CD4-positive, alpha-beta T cell treated with Interleukin-6 for 4 hours (primary cell): ENCODE measurements around the gene PNPLA1.

ENCODE experiments used
- DNase-seq: peaks from one replicate; pipeline ENCODE4 v3.0.0-alpha.2; 2020; ENCODE audit warnings: mixed read lengths

PNPLA1 gene

DNA sequence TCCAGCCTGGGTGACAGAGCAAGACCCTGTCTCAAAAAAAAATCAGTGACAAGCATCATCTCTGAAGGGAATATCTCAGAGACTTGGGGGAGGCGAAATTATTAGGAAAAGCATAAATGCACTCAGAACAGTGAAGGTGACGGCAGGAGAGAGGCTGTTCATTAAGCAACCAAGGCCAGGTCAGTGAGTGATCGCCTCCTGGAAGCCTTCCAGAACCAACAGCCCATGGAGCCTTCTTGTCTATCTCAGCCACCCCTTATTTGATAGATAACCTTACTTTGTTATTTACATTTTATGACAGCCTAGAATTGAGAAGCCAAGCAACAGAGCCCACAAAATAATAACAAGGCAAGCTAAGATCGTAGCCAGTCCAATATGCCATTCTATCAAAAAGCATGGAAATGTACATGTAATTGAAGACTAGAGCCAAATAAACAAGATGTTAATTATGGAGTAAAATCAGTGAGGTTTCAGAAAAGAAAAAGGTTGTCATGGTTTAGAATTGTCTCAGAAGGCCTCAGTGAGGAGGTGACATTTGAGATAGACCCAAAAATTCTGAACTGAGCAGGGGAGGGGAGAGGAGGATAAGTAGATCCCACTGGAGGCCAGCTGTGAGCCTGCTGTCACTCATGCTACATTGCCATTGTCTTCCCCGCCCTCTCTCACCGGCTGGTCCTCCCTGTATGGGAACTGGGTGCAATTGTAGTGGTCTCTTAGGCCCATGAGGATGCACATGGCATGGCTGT is 49.0 kb downstream of the PNPLA1 start:
- DNase-seq, result no peak

DNA sequence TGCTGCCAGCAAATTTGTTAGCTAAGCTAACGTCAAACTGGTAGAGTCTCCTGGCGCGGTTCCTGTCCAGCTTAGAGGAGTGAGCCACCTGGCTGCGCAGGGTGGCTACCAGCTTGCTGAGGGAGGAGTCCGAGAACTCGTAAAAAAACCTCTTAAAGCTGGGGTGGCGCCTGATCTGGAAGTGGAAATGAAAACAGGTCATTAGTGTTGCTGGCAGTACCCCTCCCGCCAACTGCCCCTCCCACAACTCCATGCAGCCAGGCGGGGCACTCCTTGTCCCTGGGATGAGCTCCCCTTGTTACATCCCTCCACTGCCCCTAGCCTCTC is 49.5 kb downstream of the PNPLA1 start:
- DNase-seq, result no peak

DNA sequence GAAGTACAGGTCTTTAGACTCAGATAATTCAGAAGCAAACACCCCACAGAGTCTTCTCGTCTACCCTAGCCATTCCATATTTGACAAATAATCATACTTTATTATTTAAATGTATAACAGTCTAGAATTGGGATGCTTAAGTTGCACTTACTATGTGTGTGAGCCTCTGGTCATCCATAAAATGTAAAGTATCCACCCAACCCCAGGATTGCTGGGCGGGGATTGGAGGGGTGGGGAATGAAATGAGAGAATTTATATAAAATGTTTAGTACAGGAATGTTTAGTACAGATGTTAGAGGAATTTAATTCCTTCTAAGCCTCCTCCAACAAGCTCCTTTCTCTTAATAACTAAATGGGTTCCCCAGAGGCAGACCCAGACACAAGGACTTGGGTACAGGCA is 50.0 kb downstream of the PNPLA1 start:
- DNase-seq, result no peak

DNA sequence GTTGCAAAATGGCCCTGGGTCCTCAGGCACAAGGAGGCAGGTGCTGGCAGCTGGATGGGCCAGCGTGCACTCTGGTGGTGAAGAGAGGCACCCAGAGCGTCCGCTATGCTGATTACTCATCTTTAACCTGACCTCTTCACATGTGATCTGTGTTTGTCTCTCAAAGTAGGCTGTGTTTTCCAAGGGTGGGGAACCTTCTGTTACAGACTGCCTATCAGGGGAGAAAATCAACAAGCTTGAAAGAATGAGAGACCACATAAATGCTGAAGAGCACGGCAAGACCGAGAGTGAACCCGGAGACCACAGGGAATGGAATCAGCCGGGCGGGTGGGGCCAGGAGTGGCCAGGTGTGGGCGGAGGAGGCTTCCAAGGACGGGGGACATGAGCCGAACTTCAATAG is 50.6 kb downstream of the PNPLA1 start:
- DNase-seq, result no peak

DNA sequence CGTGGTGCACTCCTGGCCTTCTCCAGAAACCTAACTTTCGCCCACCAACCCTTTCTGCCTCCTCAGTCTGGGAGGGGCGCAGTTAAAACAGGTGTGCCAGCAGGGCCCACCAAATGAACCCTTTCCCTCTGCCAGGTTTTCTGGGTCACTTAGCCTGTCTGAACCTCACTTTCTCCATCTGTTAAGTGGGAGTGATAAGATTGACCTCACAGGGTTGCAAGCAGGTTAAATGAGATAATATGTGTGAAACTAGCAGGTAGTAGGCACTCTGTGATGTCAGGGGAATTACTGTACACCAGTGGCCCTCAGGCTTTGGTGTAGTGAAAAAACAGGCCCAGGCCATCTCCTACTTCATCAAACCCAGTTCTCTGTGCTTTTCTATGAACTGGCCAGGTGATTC is 52.7 kb downstream of the PNPLA1 start:
- no peak for DNase-seq

DNA sequence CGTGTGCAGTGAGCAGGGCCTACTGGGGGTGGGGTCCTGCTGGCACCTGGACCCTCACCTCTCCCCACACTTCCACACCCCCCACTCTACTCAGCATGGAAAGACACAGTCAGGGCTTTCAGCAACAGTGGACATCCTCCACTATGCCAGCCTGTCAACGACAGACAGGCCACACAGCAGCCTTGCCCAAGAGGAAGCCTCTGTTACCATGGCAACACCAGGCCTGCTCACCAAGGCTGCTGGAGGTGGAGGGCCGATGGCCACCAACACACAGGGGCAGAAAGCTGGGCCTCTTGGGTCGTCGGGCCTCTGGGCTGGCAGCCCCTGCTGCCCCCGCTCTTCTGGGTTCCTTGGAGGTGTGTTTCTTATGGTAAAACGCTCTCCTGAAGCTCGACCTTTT is 53.2 kb downstream of the PNPLA1 start:
- no peak for DNase-seq

DNA sequence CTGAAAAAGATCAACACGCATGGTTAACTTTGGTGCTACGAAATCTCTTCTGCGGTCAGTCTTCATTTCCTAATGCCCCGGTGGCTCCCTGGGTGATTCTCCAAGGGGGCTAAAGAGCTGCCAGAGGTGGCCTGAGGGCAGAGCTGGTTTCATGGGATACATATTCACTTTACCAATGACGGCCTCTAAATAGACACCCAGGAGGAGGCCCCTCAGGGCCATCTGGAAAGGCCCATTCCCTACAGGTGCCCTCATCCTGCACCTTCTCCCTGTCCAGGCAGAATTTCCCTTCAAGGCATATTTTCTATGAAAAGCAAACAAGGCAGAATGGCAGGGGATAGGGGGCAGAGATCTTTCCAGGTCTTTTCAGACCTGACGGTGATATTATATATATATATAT is 54.3 kb downstream of the PNPLA1 start:
- no peak for DNase-seq

DNA sequence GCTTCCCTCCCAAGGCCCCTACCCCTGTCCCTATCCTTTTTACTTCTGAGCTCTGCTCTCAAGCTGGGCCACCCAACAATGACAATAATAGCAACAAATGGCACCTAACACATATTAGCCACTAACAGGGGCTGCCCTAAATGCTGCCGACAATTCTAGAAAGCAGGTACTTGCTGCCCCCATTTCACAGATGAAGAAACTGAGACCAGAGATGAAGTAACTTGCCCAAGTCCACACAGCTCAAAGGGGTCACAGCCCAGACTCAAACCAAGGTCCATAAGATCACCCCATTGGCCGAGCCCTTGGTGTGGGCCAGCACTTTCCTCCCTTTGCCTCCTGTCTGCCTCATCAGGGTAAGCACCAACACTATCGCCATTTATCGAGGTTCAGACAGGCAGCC is 54.9 kb downstream of the PNPLA1 start:
- DNase-seq, result no peak

DNA sequence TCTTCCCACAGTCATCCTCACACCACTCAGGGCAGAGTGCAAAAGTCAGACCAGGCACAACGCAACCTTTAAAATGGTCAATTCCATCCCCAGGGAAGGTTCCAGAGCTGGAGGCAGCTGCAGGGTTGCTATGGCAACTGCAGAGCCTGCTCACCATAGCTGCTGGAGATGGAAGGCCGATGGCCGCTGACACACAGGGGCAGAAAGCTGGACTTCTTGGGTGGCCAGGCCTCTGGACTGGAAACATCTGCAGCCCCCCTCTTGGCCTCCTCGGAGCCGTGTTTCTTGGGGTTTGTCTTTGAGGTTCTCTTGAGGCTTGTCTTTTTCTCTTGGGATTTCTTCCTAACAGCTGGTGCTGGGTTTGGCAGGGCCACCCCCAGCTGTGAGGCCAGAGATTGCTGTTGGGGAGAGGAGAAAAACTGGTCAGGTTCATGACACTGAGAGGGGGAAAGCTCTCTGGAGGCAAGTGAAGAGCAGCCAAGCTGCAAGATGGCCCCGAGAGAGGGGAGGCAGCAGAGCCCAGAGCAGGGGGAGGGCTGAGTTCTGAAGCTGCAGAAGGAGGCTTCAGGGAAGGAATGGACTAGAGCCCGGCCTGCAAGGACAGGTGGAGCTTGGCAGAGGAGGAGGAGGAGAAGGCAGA is 56.6 kb downstream of the PNPLA1 start:
- no peak for DNase-seq

DNA sequence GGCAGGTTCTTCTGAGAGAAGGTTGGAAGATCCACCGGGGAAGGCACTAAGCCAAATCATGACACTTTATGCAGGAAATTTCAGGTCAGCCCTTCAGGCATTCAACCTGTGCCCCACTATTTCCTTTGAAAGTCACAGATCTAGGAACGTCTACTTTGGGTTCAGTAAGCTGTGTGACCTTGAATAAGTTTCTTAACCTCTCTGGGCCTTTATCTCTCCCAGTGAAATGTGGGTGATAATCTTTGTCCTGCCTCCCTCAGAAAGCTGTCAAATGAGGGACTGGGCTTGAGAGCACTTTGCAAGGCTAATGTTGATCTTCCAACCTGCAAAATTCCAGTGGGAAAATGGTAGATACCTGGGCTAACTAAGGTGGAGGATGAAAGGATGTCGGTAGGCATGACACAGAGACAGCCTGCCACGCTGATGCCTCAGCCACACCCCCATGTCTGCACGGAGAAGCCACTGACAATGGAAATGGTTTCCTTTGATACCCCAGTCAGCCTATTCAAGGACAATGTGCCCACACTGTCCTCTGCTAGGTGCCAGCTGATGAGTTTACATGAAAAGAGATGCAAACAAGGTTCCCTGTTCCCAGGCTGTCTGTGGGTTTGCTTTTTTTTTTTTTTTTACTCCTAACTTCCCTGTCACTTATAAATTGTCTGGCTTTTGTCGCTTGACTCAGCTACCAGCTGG is 57.5 kb downstream of the PNPLA1 start:
- DNase-seq, result no peak

DNA sequence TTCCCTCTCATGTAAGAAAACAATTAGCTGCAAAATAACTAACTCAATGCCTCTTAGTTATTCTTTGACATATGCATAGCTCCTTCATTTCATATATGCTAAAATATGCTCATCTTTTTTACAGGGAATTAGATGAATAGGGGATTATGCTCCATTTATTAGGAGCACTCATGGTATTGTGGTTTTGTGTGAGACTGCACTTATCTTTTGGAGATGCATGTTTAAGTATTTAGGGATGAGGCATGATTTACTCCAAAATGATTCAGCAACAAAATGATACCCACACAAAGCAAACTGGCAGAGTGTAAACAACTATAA is 58.0 kb downstream of the PNPLA1 start:
- no peak for DNase-seq

DNA sequence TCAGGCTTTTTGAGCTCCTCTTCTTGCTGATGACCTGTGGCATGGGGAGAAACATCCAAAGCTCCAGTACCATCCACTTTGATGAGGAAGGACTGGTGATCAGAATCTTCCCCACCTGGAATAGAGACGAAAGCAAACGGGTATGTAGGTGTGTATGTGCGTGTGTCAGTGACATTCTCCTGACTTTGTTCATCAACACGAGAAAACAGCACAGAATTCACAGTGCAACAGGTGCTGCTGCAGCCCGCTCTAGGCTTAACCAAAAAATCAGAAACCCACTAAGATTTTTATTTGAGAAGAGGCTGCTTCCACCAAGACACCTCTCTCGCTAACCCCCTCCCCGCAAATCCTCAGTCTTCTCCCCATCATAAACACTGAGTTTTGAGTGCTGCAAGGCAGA is 58.7 kb downstream of the PNPLA1 start:
- DNase-seq, result no peak

DNA sequence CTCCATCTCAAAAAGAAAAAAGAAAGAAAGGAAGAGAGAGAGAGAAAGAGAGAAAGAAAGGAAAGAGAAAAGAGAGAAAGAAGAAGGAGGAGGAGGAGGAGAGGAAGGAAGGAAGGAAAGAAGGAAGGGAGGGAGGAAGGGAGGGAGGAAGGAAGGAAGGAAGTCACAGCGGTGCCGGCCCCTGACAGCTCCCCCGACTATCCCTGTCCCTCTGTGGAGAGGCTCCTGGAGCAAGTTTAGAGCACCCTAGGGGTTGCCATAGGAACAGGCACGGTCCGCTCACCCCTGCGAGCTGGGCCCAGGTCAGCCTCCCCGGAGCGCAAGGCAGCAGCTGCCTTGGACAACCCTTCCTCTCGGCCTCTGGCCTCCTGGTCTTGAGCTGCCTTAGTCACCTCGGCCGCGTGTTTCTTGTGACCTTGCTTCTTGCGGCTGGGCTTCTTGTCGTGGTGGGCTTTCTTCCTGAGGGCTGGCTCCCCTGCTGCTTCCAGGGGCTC is 60.0 kb downstream of the PNPLA1 start:
- no peak for DNase-seq

DNA sequence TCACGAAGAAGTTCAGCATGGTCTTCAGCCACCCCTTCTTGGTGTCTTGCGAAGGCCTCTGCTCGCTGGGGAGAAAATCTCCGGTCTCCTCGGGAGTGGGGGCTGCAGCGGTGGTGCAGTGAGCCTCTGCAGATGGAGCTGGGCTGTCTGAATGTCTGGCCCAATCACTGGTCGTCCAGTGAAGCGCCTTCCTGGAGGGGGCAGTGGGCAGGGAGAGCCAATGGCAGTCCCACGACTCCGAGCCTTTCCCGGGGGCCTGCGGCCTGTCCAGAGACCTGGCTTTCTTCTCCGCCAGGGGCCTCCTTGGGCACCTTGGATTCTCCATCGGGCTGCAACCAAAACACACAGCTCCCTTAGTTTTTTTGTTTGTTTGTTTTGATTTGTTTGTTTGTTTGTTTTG is 60.5 kb downstream of the PNPLA1 start:
- DNase-seq, result no peak

DNA sequence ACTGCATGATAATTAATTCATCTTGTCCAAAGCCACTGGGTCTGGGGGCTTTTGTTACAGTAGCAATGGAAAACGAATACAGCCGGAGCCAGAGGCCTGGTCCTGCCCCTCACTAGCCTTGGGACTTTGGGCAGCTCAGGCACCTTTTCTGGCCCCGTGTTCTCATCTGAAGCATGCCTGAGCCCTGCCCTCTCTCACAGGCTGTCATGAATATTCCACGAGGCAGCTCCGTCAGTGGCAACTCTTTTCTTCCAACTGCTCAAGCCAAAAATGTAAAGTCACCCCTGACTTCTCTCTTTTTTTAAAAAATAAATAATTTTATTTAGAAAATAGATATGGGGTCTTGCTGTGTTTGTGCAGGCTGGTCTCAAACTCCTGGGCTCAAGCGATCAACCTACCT is 61.5 kb downstream of the PNPLA1 start:
- no peak for DNase-seq

DNA sequence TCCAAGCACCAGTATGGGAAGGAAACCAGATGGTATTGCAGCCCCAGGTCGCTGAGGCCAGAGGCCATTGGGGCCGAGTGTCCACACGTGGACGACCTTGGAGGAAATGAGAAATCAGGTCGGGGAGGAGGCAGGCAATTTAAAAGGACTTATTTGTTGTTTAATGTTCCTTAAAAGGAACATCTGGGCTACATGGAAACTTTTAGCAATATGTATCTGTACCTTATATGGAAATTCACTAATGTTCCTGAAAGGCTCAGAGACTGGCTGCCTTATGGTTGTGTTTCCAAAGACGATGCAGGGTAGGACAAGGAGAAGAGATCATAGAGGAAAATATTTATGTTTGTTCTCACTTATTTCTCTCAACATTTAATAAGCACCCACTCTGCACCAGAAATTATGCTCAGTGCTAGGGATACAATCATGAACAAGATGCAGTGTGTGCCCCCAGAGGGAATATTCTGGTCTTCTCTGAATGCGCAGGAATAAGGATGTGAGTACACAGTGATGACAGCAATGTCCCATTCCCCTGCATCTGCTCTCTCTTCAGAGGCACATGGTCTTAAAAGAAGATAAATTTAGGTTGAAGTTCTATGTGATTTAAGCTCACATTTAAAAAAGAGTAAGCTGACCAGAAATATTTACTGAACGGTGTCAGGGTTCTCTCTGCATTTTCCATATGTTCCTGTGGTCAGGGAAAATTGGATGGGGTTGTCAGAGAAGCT is 63.5 kb downstream of the PNPLA1 start:
- DNase-seq, result no peak

DNA sequence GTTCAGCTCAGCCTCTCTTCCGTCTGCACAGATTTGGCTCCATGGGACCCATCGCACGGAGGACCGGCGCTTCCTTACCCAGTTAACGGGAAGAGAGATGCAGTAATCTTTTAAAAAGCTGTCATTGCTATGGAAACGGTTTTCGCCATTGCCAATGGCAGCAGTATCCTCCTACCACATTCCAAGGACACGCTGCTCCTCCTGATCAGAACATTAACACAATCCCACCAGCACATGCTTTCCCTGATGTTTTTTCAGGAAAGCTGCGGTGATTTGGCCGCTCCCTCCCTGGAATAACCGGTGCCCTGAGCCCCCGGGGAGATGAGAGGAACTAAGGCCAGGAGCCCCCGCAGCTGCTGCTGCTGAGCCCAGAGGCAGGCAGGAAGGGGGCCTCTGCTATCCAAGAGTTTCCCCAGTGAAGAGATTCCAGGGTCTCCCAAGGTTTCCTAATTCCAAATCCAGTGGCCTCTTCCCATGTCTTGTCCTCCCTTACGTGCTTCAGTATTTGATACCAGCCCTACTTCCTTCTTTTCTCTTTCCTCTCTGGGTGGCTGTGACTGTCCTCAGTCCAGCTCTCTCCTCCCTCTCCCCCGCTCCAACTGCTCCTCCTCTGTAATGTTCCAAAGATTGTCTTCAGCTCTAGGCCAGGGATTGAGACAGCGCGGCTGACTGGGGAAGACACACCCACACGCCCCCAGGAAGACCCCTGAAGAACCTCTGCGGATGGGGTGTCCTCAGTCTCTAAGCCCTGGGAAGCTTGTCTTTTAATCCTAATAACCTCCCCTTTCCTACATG is 64.3 kb downstream of the PNPLA1 start:
- DNase-seq, result no peak

DNA sequence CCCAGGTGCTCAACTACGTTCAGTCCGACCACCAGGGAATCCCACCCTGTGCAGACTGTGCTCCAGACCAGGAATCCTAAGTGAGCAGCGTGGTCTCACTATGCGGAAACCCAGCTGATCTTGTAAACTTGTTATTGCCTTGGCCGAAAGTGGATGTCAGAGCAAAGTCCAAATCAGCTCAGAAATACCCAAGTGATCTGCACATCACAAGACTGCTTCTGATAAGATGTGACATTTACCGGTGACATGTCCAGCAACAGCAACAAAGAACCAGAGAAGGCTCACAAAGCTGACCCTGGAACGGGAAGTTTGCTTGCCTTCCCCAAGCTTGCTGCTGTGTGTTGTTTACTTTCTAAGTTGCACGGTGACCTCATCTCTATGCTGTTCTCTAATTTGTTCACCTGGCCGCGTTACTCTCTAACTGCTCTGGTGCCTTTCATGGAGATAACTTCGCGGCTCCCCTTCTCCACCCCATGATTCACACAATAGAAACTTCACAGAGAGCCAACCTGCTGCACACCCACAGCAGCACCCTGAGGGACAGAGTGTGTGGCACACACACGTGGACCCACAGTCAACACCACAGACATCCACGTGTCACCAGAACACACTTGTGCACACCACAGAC is 65.1 kb downstream of the PNPLA1 start:
- no peak for DNase-seq

DNA sequence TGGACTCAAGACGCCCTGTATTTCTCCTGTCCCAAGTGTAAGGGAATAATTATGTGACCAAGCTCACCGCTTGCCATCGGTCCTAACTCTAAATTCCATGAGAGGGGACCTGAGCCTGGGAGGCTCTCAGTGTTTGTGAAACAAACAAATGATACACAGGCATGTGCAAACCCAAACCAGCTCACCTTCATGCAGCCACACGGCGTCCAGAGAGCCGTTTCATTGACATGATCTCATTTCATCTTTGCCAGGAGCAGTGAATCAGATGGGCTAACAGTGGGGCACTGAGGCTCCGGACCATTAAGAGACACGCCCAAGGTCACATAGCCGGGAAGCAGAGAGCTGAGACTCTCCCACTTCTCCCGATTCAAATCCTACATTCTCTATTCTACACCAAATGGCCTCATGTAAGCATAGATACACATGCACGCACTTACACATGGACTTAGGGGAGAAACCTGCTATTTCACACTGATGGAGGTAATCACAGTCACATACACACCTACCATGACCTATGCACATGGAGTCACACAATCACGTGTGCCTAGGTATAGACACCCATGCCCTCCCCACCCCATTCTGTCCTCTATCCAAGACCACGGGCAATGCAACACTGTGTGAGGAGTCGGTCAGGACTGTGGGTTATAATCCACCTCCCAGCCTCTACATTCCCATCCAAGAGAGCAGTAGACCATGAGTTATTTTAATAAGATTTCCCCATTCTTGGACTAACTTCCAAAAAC is 65.8 kb downstream of the PNPLA1 start:
- DNase-seq, result no peak

DNA sequence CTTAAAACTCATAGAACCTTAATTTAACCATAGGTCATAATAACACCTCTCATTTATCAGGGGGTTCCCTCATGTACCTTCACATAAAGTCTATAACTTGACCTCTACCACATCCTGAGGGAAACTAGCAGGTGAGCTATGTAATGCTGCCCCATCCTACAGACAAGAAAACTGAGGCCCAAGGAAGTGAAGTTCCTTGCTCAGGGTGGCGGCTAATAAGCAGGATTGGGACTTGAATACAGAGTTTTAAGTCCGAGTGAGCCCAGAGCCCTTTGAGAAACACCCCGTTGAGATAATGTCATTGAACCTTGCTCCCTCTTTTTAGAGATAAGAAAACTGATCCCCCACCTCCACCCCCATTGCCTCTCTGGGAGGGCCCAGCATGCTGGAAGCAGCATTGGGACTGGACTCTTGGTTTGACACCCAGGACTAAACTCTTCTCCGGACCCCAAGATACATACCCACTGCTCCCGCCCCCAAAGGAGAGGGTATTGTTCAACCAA is 66.4 kb downstream of the PNPLA1 start:
- no peak for DNase-seq

DNA sequence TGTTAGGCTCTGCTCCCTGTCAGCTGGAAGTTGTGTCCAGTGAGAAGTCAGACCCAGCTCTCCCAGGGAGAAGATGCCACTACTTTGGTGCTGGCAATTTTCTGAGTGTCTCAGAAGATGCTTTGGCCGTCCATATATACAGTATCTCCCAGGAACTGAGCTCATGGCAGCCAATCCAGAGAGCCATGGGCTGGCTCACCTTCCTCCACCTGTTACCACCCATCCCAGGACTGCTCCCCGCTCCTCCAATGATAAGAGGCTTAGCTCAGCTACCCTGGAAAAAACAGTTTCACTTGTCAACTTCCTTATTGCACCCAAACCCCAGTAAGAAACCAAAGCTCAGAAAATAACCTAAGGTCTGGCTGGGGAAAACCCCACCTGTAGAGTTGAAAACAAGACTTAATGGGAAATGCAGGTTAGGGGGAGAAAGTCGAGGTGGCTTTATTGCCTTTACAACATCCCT is 67.0 kb downstream of the PNPLA1 start, which contains the start of gene BNIP5:
TSS of gene BNIP5 (minus strand) at position 110 of the 463 bp plus-strand sequence. CDS start 6,198 bp downstream, outside the sequence.
- DNase-seq, result no peak
